Testis (tissue), 2 donors: Measurements from ENCODE around the gene SNX12.

Experiments used
- POLR2A ChIP-seq: fragments of 450-650 bp; IDR thresholded peaks from one replicate; pipeline ENCODE4 v1.6.1; 2017; ENCODE audit warnings: antibody characterized with exemption, mild to moderate bottlenecking, moderate library complexity
- TF ChIP-seq, protein P1 (sequence below), 3 experiments: fragments of 450-650 bp in 2 of 3; fragments of 200-600 bp in 1 of 3; sonication (generic) in 1 of 3; IDR thresholded peaks; one replicate each; pipeline ENCODE4 v1.5.1; 2016 to 2019; ENCODE audit warnings: antibody characterized with exemption in 3 of 3, mild to moderate bottlenecking in 2 of 3, moderate library complexity in 1 of 3

DNA sequence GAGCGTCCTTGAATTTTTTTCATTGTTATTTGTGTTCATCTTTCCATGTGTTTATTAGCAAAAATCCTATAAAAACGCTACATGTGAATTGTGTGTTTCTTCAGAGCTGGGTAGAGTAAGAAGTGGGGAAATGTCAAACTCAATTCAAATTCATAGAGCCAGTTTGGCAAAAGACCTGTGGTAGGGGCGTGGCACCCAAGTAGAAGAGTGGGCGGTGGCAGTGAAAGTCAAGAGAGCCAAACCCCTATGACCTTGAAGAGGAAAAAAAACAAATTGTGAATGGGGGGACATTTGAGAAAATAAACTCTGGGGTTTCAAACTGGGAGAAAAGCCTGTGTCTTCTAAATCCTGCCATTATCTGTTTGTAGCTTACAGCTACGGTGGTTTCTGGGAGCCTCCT, 23.1 kb upstream of the SNX12 start:
- TF ChIP-seq, protein P1, sequence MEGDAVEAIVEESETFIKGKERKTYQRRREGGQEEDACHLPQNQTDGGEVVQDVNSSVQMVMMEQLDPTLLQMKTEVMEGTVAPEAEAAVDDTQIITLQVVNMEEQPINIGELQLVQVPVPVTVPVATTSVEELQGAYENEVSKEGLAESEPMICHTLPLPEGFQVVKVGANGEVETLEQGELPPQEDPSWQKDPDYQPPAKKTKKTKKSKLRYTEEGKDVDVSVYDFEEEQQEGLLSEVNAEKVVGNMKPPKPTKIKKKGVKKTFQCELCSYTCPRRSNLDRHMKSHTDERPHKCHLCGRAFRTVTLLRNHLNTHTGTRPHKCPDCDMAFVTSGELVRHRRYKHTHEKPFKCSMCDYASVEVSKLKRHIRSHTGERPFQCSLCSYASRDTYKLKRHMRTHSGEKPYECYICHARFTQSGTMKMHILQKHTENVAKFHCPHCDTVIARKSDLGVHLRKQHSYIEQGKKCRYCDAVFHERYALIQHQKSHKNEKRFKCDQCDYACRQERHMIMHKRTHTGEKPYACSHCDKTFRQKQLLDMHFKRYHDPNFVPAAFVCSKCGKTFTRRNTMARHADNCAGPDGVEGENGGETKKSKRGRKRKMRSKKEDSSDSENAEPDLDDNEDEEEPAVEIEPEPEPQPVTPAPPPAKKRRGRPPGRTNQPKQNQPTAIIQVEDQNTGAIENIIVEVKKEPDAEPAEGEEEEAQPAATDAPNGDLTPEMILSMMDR (IDR thresholded peaks at IDR 0.05), result no peak
- TF ChIP-seq POLR2A, result no peak
